GM04503 (cell line): Measurements from ENCODE around the gene LARP1B.
A peak's percentile ranks its signal among the peaks of the same experiment; 100 is the strongest.
"Not testable (repeated sequence)": the region's sequence is repeated elsewhere in the genome, so short reads cannot be mapped to it uniquely, and the experiment has no call there.

Experiments used
- DNase-seq: peaks from one replicate; pipeline ENCODE4 v3.0.0-alpha.2; 2012; ENCODE audit warnings: low read depth

LARP1B gene

DNA sequence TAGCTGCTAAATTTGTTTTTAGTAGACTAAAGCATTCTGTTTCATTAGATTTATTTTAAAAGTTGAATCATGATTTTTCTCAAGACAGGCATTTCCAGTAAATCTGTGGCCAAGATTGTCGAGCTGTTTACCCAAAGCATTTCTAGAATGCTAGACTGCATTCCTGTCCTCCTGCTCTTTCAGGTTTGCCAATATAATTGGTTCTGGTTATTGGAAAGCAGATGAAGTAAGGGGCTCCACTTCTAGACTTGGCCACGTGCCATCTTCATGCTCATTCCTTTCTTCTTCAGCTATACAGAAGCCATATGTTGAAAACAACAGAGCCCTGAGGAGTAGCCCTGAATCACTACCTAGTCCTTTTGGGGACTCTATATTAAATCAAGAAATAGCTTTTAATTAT, 164.0 kb downstream of the LARP1B start:
- no peak for DNase-seq

DNA sequence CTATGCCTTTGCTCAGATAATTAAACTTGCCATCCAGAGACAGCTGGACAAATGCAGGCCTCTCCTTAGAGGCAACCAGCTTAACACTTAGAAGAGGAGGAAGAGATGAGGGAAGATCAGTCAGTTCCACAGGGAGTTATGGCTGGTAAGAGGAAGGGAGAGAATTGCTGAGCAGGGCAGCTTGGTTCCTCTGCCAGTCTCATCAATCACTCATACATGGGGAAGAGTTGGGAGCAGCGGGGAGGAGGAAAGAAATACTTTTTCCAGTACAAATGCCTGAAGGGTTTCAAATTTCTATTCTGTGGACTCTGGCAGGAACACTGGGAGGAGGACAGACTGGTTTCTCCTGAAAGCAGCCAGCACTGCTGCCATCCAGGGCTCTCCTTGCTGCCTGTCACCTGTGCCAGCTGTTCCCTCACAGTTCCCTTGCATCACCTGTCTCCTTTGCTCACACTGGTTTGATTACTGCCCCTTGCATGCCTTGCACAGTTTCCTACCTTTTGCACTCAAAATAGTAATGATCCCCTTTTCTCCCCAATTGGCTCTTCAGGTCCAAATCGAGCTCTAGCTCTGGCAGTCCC, 167.0 kb downstream of the LARP1B start:
- DNase-seq = no peak

DNA sequence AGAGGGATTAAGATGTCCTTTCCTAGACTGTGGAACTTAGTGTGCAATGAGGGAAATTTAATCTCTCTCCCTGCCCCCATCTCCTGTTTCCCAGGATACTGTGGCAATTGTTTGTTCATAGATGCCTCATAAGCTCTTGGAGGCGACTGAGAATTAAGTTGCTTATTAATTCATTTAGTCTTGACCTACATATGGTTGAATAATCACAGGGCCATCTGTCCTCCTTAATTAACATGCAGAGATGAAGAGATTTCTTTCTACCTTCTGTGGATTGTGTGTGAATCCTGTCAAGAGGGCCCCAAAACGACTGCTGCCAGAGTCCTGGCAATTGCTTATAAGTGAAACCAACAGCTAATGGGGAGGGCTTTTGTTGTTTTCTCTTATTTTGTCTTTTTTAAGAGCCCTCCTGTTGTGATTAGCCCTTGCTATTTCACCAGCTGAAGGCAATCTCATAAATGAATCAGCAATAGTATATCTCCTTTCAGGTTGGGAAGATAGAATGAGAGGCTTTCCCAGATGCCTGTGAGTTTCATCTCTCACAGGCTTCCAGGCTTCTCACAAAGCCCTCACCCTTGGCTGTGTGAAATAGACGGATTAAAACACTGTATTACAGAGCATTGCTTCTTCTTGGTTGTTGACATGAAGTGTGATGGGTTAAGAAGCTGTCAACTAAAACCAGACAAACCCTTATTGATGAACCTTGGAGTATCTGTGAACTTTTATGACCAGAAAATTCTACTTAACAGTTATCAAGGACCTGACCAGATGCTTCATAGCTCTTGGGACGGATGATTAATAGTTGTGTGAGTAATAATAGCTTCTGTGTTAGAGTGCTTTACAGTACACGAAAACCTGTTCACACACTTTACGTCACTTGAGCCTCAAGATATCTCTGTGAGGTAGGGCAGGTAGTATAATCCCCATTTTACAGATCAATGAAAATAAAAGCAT, 168.0 kb downstream of the LARP1B start:
- DNase-seq = no peak

DNA sequence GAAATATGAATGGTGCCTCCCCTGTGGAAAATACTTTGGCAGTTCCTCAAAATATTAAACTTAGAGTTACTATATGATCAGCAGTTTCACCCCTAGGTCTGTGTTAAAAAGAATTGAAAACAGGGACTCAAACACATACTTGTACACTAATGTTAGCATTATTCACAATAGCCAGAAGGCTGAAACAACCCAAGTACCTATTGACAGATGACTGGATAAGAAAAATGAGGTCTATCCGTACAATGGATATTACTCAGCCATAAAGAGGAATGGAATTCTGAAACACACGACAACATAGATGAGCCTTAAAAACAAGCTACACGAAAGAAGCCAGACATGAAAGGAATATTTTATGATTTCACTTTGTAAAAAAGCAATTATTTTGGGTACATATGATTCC, 171.6 kb downstream of the LARP1B start:
- DNase-seq = no peak

DNA sequence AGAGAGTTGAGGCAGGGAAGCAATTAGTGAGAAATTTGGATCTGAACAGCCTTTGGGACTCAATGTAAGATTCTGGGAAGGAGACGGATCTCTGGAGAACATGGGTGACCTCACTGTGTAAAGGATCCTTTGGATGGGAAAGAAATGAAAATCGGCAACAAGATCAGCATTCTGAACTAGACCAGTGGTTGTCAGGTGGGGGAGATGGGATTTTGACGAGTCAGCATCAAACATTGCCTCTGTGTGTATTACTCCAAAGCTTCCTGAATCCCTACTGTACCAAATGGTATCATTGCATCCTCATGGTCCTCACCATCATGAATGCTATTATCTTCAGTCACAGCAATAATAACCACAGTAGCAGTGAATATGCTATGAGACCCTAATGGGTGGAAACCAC, 173.7 kb downstream of the LARP1B start:
- no peak for DNase-seq

DNA sequence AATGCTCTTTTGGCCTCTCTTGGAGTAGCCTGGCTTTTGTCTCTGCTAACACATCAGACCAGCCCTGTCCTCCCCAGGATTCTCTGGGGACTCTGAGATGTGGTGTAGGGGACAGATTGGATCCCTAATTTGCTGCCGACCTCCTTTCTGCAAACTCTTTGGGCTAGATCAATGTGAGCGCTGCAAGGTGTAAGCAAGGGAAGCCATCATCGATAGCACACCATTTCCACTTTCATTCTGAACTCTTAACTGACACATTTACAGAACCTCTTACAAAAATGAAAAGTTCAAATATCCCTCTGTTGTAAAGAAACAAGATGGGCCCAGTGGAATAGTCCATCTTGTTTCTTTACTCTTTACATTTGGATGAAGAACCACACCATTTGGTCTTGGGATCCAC, 179.9 kb downstream of the LARP1B start:
- DNase-seq = no peak

DNA sequence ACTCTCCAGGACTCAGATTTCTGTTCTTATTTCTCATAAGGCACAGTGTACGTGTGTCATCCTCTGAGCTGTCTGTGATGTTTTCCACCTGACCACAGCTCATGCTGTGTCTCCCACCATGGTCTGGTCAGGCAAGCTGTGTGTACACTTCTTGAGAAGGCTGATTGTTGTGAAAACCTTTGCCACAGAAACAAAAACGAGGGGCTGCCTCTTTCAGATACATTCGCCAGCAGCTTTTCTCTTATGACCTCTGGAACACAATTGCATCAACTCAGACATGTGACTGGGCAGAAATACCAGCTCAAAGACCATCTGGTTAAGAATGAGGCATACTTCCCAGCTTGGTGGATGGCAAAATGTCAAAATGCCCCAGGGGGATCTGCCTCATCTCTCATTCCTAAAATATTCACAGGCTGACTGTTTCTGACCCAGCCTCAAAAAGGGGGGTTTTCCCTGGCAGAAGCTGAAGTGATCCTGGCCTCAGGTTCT, 180.4 kb downstream of the LARP1B start:
- DNase-seq = peak; percentile 96

DNA sequence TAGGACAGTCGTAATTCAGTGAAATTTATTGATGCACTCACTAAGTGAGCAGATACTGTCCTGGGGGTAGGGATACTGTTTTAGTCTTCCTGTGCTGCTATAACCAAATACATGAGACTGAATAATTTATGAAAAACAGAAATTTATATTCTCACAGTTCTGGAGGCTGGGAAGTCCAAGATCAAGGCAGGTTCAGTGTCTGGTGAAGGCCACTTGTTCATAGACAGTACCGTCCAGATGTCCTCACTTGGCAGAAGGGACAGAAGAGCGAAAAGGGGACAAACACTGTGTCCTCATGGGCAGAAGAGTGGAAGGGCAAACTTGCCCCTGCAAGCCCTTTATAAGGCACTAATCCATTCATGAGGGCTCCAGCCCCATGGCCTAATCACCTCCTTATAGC, 180.9 kb downstream of the LARP1B start:
- no peak for DNase-seq

DNA sequence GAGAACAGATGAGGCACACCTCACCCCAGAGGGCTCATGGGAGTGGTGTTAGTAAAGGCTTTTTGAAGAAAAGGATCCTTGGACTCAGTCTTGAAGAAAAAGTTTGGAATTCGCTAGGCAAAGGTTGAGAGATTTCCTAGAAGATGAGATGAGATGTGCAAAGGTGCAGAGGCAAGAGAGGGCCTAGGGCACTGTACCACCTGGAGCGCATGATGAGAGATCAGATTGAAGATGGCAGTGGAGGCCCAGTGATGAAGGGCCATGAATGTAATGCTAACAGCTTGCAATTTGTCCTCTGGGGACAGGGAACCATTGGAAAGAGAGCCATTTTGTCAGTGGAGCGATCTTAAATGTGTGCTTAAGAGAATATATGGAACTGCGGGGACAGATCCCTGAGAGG, 181.5 kb downstream of the LARP1B start:
- DNase-seq = no peak

DNA sequence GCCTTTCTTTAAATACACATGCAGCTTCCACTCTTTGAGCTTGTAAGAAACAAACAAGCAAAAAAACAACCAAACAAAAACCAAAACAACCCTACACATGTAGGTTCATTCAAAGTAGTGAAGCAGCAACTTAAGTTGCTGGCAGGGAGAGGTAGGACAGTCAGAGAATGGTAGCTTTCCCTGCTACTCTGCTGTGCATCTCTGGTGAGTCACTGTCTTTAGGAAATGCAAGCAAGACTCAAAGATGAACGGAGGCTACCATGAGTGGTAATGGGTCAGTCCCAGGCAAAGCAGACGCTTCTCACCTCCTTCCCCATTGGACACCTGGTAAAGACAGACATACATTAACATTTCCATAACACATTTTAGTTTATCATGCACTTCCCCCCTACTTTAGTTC, 183.3 kb downstream of the LARP1B start:
- no peak for DNase-seq

DNA sequence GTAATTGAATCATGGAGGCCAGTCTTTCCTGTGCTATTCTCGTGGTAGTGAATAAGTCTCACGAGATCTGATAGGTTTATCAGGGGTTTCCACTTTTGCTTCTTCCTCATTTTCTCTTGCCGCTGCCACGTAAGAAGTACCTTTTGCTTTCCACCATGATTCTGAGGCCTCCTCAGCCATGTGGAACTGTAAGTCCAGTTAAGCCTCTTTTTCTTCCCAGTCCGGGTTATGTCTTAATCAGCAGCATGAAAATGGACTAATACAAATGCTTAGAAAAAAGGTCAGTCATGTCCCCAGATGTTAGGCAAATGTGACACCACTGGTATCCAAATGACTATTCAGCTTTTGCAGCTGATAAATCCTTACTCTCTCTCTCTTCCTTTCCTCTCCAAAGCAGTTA, 184.3 kb downstream of the LARP1B start:
- not testable (repeated sequence) for DNase-seq

DNA sequence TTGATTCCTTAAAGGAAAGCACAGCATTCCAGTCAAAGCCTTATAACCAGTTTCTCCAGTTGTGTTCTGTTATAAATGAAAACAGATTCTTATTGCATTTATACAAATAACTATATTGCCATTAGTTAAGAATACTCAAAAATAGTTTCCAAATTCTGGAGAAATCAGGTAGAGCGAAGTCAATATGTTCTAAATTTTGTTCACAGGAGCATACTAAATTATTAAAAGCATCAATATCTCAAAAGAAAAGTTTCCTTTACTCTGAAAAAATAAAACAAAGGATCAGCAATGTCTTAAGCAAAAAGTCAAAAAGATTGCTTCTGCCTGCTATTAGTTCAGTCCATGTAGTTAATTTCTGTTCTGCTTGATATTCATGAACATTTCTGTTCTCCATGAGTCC, 186.8 kb downstream of the LARP1B start:
- no peak for DNase-seq

DNA sequence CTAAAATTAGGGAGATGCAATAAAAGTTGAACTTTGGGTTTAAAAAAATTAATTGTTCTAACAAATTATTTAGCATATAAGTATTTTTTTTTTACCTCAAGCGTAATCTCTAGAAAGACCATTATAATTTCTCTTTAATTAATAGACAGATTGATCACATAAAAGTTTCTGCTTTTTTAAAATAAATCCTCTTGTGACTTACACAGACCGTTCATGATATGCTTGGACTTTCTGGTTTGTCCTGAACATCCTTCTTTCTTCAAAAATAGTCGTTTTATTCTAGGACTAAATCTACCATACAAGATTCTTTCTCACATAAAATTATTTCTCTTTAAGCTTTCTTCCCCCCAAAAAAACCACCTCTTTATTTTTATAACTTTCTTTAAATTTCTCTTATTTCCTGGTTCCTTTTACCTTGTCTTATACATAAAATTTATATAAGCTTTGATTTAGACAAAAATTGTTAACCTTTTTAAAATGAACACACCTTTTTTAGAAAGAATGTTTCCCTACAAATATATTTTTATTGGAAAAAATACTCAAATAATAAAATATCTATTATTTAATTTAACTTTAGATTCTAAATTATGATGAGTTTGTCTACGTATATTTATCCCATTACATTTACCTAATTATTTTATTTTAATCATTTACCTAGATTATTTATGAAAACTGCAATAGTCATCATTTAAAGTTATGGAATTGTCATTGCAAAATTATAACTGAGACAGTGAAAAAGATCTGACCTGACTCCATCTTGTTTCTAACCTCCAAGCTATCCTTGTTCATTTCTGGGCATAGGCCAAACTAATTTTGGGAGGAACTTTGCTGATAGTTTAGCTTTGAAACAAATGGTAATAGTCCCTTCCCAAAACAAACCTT, 188.9 kb downstream of the LARP1B start:
- no peak for DNase-seq

DNA sequence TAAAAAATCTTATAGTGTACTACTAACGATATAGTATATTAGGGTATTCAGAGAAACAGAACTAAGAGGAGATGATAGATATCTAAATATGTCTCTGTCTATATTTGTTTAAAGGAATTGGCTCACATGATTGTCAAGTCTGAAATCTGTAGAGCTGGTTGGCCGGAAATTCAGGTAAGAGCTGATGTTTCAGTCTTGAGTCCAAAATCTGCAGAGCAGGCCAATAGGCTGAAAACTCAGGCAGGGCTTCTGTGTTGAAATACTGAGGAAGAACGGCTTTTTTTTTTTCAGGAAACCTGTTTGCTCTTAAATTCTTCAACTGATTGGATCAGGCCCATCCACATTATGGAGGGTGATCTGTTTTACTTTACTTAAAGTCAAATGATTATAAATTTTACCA, 194.8 kb downstream of the LARP1B start:
- DNase-seq = no peak

DNA sequence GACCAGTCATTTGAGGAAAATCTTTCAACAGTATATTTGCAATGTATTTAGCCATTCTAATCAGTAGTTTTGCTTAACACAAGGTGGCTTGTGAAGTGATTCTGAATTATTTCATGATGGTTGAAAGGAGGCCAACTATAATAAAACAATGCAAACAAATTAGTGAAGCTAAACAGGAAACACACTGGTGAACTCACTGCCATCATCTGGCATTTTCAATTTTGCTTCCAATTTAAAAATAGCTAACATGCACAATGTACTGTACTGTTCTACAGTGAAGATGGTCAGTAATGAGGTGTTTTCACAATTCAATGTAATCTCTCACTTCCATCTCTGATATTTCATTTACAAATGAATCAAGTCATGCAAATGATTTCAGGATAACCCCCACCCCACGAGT, 195.4 kb downstream of the LARP1B start:
- no peak for DNase-seq

DNA sequence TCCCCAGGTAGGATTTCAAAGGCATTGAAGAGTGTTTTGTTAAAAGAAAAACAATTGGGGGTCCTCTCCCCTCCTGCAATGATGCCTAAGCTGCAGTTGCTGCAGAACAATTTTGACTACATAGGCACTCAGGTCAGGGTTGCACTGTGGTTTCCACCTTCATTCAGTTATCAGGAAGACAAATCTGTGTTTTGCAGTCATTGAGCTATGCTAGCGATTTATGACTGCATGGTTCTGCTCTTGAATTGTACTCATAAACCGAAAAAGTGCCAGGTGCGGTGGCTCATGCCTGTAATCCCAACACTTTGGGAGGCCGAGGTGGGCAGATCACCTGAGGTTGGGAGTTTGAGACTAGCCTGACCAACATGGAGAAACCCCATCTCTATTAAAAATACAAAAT, 197.1 kb downstream of the LARP1B start:
- DNase-seq = not testable (repeated sequence)

DNA sequence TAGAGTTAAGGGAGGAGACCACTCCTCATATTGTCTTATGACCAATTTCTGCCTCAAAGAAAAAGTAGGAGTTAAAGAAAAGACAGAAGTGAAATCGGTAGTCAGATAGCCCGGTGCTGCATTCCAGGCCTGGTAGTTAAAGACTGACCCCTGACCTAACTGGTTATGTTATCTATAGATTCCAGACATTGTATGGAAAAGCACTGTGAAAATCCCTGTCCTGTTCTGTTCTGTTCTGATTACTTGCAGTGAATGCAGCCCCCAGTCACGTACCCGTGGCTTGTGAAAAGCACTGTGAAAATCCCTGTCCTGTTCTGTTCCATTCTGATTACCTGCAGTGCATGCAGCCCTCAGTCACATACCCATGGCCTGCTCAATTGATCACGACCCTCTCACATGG, 198.8 kb downstream of the LARP1B start:
- DNase-seq = not testable (repeated sequence)
